Pancreas (tissue), 10 donors: ENCODE data around the gene RAB13. TPM values are rescaled to one million over a fixed set of nuclear protein-coding genes. Genes with fewer than 3 reads are reported as not detected.
A peak's percentile ranks its signal among the peaks of the same experiment; 100 is the strongest.
"Not testable (repeated sequence)": the region's sequence is repeated elsewhere in the genome, so short reads cannot be mapped to it uniquely, and the experiment has no call there.

Source experiments
- ATAC-seq, 4 donors: fragments of 200-7000 bp; cut with Tn5 transposase; one replicate each; pipeline versions ENCODE4 v1.8.0 to v1.9.1; 2020; ENCODE audit warnings: mild to moderate bottlenecking in 4 of 4, moderate library complexity in 4 of 4
- DNase-seq, 6 donors: peaks; one replicate each; pipeline ENCODE4 v3.0.0-alpha.2; 2020
- FAIRE-seq: peaks from 2 replicates; lab custom pipeline; 2012; peaks lifted over from hg19 to GRCh38; lab: Jason Lieb, UNC
- H3K27ac ChIP-seq, 4 donors: fragments of 200-600 bp; sonication (generic); 1 replicate in 3 of 4; 2 replicates in 1 of 4; pipeline versions ENCODE4 v1.5.0 to v1.8.0; 2020
- H3K27me3 ChIP-seq, 4 donors: fragments of 200-600 bp; one replicate each; pipeline ENCODE4 v1.8.0; 2021
- H3K36me3 ChIP-seq, 3 donors: fragments of 200-600 bp; sonication (generic) in 1 of 3; one replicate each; pipeline versions ENCODE4 v1.5.0 to v1.8.0; 2020 to 2021
- H3K4me1 ChIP-seq, 3 donors: fragments of 200-600 bp; one replicate each; pipeline ENCODE4 v1.8.0; 2021
- H3K4me3 ChIP-seq, 4 donors: fragments of 200-600 bp; sonication (generic) in 2 of 4; one replicate each; pipeline versions ENCODE4 v1.5.0 to v1.8.0; 2020 to 2021
- H3K9me3 ChIP-seq, 4 donors: fragments of 200-600 bp; one replicate each; pipeline ENCODE4 v1.8.0; 2021
- CTCF ChIP-seq, 4 donors: fragments of 200-600 bp; sonication (generic) in 3 of 4; IDR thresholded peaks; one replicate each; pipeline versions ENCODE4 v1.5.0 to v1.8.0; 2021; ENCODE audit warnings: antibody characterized with exemption in 4 of 4
- WGBS, 2 donors: extraction: QIAGEN DNeasy Blood & Tissue Kit; methylation state at CpG; one replicate each; pipeline ENCODE4 v1.1.7; 2013; 5-methylcytosine and 5-hydroxymethylcytosine counted together
- intact Hi-C, 3 donors: fragments of 100-400 bp; cut with DNase I; formaldehyde crosslinking; loops; one replicate each; pipeline versions ENCODE4 v1.11.1 to v1.14.2; 2022
- polyA plus RNA-seq, 2 donors: library from polyadenylated mRNA; stranded (reverse); fragments of 200-250 nt; gene quantifications; one replicate each; pipeline ENCODE4 v1.2.3, GENCODE V29; 2013
- total RNA-seq, 6 donors: library from RNA; stranded (reverse); fragmentation: NEBNext Ultra II Directional in 4 of 6; extraction: Animal tissue kit (Norgen Biotek cat#: 25700) in 4 of 6; gene quantifications; one replicate each; pipeline versions ENCODE4 v1.2.1 to v1.2.4, GENCODE V29; 2021 to 2023
- donor health status: healthy with polysubstance abuse.
- donor health status: DM: no; HTN: no; CAD: no; lungs with moderate emphysema.
- donor health status: DM: no; HTN: no; CAD: no.
- donor health status: control.
- donor health status: control.
- donor health status: Bipolar disorder and iron deficiency.
- donor health status: DM: yes; HTN: yes; CAD: no.
- donor health status: DM: no; HTN: no; CAD: no.
- donor health status: DM: no; HTN: no; CAD: no.
- donor health status: DM: yes; HTN: yes; CAD: no.

Gene RAB13
- total and polyA plus RNA-seq, 8 donors = 36.8 to 118 (median 50.4) TPM

GRCh38 chr1:153987621-153988020 is 1.5 kb upstream of the RAB13 start:
- no peak for TF ChIP-seq CTCF (IDR thresholded peaks at IDR 0.05)
- FAIRE-seq = no peak
- WGBS, 2 donors = 80% methylated on average over 7 to 8 of the region's 8 CpGs

GRCh38 chr1:153985341-153985912 is 712 bp downstream of the RAB13 start:
- ATAC-seq (peak in 2 of 4 donors; percentile 6 to 14), DNase-seq (peak in 1 of 6 donors; percentile 25), FAIRE-seq (no peak)
- Histone ChIP-seq H3K36me3 (no peaks in the 10 kb centered on the region), H3K9me3 (no peaks in the 10 kb centered on the region), H3K4me3 (peak overlapping the region; percentile 26 to 63 (median 54)), H3K27me3 (no peaks in the 10 kb centered on the region), H3K4me1 (peaks cover 0 to 9% (median 5%) of the 10 kb centered on the region in 3 donors), H3K27ac (peak overlapping the region in 2 of 4 donors; percentile 73 to 81)
- WGBS, 2 donors = 10% methylated on average over 7 of the region's 7 CpGs
- no peak for TF ChIP-seq CTCF (IDR thresholded peaks at IDR 0.05)
- intact Hi-C loops = loop anchor here in 2 of 3 donors (5.0 to 10.0 kb wide), 2 partner anchors 188 to 191 kb away; no protein-coding TSS in a partner anchor

More at GRCh38 chr1:153987621-153988020, 1.5 kb upstream of the RAB13 start:
- DNase-seq (peak in 1 of 6 donors; percentile 5), ATAC-seq (no peak)
- Histone ChIP-seq H3K27ac (no peak overlapping the region), H3K4me1 (peaks cover 7 to 20% (median 13%) of the 10 kb centered on the region in 3 donors), H3K4me3 (no peak overlapping the region), H3K9me3 (no peaks in the 10 kb centered on the region), H3K27me3 (no peaks in the 10 kb centered on the region), H3K36me3 (peaks cover 0 to 7% (median 3%) of the 10 kb centered on the region in 3 donors)
- intact Hi-C loops = loop anchor here in 2 of 3 donors (5.0 to 10.0 kb wide), 2 partner anchors 190 to 193 kb away; no protein-coding TSS in a partner anchor

GRCh38 chr1:153984123-153984894 is 1.8 kb downstream of the RAB13 start:
- no peak for FAIRE-seq
- TF ChIP-seq CTCF (IDR thresholded peaks at IDR 0.05) = no peak
- H3K4me1 ChIP-seq = peaks cover 0 to 9% (median 5%) of the 10 kb centered on the region in 3 donors
- DNase-seq = no peak
- H3K27ac ChIP-seq = peak overlapping the region in 1 of 4 donors; percentile 73
- H3K9me3 ChIP-seq = no peaks in the 10 kb centered on the region
- ATAC-seq = no peak
- intact Hi-C loops = loop anchor here in 2 of 3 donors (5.0 to 10.0 kb wide), 2 partner anchors 182 to 190 kb away; no protein-coding TSS in a partner anchor
- H3K4me3 ChIP-seq = no peak overlapping the region
- 74 to 83% methylated on average over 6 of the region's 6 CpGs for WGBS, 2 donors
- H3K36me3 ChIP-seq = no peaks in the 10 kb centered on the region
- H3K27me3 ChIP-seq = no peaks in the 10 kb centered on the region

- not testable (repeated sequence) for H3K27ac ChIP-seq, H3K27me3 ChIP-seq, ATAC-seq, H3K9me3 ChIP-seq, H3K4me3 ChIP-seq, H3K36me3 ChIP-seq, FAIRE-seq
- DNase-seq = peak in 1 of 6 donors; percentile 7
- H3K4me1 ChIP-seq = peaks cover 0 to 13% (median 5%) of the 10 kb centered on the region in 3 donors
- WGBS, 2 donors = 91 to 94% methylated on average over 2 of the region's 2 CpGs
- intact Hi-C loops = loop anchor here in 2 of 3 donors (5.0 to 10.0 kb wide), 2 partner anchors 179 to 187 kb away; no protein-coding TSS in a partner anchor
These were observed 4.4 kb downstream of the RAB13 start for GRCh38 chr1:153981735-153982134.

- 90 to 91% methylated on average over 12 of the region's 12 CpGs for WGBS, 2 donors
- intact Hi-C loops, H3K27me3 ChIP-seq, H3K27ac ChIP-seq, FAIRE-seq, H3K9me3 ChIP-seq, ATAC-seq, H3K4me3 ChIP-seq: not testable (repeated sequence)
- peaks cover 5 to 15% (median 14%) of the 10 kb centered on the region in 3 donors for H3K36me3 ChIP-seq
- peak in 1 of 6 donors; percentile 9 for DNase-seq
- H3K4me1 ChIP-seq = peaks cover 0 to 15% (median 0%) of the 10 kb centered on the region in 3 donors
These were observed 7.0 kb downstream of the RAB13 start for GRCh38 chr1:153979091-153979490.
